GM10248 (cell line): ENCODE measurements around the gene SELENBP1.
"Not testable (repeated sequence)": the region's sequence is repeated elsewhere in the genome, so short reads cannot be mapped to it uniquely, and the experiment has no call there.

ENCODE experiments used
- CTCF ChIA-PET: fragments of 300-600 bp; sonication (Branson Sonifier 250); formaldehyde crosslinking; extraction: SDS; loops from one replicate; lab custom pipeline; 2021; ENCODE audit warnings: antibody characterized with exemption; lab: Yijun Ruan, JAX
- POLR2A ChIA-PET: fragments of 350-650 bp; sonication (Branson Sonifier 250); formaldehyde crosslinking; extraction: SDS; loops from one replicate; lab custom pipeline; 2020; ENCODE audit warnings: antibody characterized with exemption; lab: Yijun Ruan, JAX
- DNase-seq: peaks from one replicate; pipeline ENCODE4 v3.0.0; 2012; ENCODE audit errors: extremely low spot score
- CTCF ChIP-seq: IDR thresholded peaks from 2 replicates; pipeline ENCODE4 v1.5.1; 2012; ENCODE audit warnings: mild to moderate bottlenecking, low read depth; ENCODE audit errors: extremely low read depth, missing control alignments, control extremely low read depth

The SELENBP1 gene

GRCh38 chr1:151362308-151363155, 10.0 kb downstream of the SELENBP1 start:
- ChIA-PET CTCF (no interaction called here), POLR2A (no interaction called here)
- no peak for TF ChIP-seq CTCF
- no peak for DNase-seq

GRCh38 chr1:151361883-151362282, 10.6 kb downstream of the SELENBP1 start:
- no peak for TF ChIP-seq CTCF

GRCh38 chr1:151356696-151357095, 15.8 kb downstream of the SELENBP1 start:
- ChIA-PET POLR2A (no interaction called here), CTCF (interaction anchor here (1.1 to 8.7 kb wide), 6 partner anchors 9 to 29 kb away, joined by 3 to 67 read pairs (median 4); partner anchors contain the start of gene PI4KB)
- no peak for DNase-seq
- TF ChIP-seq CTCF: no peak

More at GRCh38 chr1:151361883-151362282, 10.6 kb downstream of the SELENBP1 start:
- CTCF ChIA-PET: no interaction called here
- no peak for DNase-seq
- POLR2A ChIA-PET: no interaction called here

GRCh38 chr1:151352021-151352718, 20.3 kb downstream of the SELENBP1 start:
- CTCF ChIA-PET: interaction anchor here (1.0 to 8.7 kb wide), 6 partner anchors 8 to 241 kb away, joined by 3 to 67 read pairs (median 3); partner anchors contain the start of gene PI4KB
- no peak for DNase-seq
- POLR2A ChIA-PET: no interaction called here
- TF ChIP-seq CTCF: no peak

GRCh38 chr1:151350323-151350722, 22.2 kb downstream of the SELENBP1 start:
- CTCF ChIA-PET: interaction anchor here (0.7 to 8.7 kb wide), 3 partner anchors 10 to 24 kb away, joined by 3 to 67 read pairs (median 3); no protein-coding TSS in a partner anchor
- DNase-seq, POLR2A ChIA-PET: not testable (repeated sequence)

- no peak for DNase-seq
- TF ChIP-seq CTCF: no peak
- ChIA-PET POLR2A (no interaction called here), CTCF (interaction anchor here (0.9 to 1.0 kb wide), 2 partner anchors 10 to 47 kb away, joined by 3 to 4 read pairs; no protein-coding TSS in a partner anchor)
Observed at GRCh38 chr1:151347523-151348246, 24.8 kb downstream of the SELENBP1 start.
